OCI-LY3 (cell line): Measurements from ENCODE around the gene CFAP92.

Experiments
- H2AFZ ChIP-seq: fragments of 200-600, 300-600 bp; shearing (Covaris generic); 2 replicates; pipeline ENCODE4 v1.6.0; 2014; ENCODE audit warnings: antibody characterized with exemption, low read depth, low read length
- H3K27ac ChIP-seq: fragments of 200-600, 300-600 bp; sonication (generic); 2 replicates; pipeline ENCODE4 v1.5.1; 2014; ENCODE audit warnings: mild to moderate bottlenecking, low read length, moderate library complexity, mixed read lengths
- H3K27me3 ChIP-seq: fragments of 200-600, 300-600 bp; sonication (generic); 2 replicates; pipeline ENCODE4 v1.6.1; 2014; ENCODE audit warnings: low read depth, low read length, mixed read lengths
- H3K36me3 ChIP-seq: fragments of 200-600, 300-600 bp; sonication (generic); replicated peaks from 2 replicates; pipeline ENCODE3; 2014; ENCODE audit warnings: low read depth, low read length, mixed read lengths
- H3K4me1 ChIP-seq: fragments of 300-600, 200-600 bp; sonication (generic); 2 replicates; pipeline ENCODE4 v1.6.1; 2014; ENCODE audit warnings: low read length, mixed read lengths
- H3K4me2 ChIP-seq: fragments of 200-600, 300-600 bp; sonication (generic); 2 replicates; pipeline ENCODE4 v1.6.1; 2014; ENCODE audit warnings: low read length, mixed read lengths
- H3K4me3 ChIP-seq: fragments of 300-600, 200-600 bp; sonication (generic); 2 replicates; pipeline ENCODE4 v1.5.1; 2014; ENCODE audit warnings: antibody characterized with exemption, mild to moderate bottlenecking, low read length, moderate library complexity
- H3K79me2 ChIP-seq: fragments of 300-600, 200-600 bp; shearing (Covaris generic); 2 replicates; pipeline ENCODE4 v1.6.1; 2014; ENCODE audit warnings: mild to moderate bottlenecking, low read length, mixed read lengths
- H3K9ac ChIP-seq: fragments of 300-600, 200-600 bp; shearing (Covaris generic); 2 replicates; pipeline ENCODE4 v1.6.0; 2014; ENCODE audit warnings: mild to moderate bottlenecking, low read length, moderate library complexity
- H3K9me3 ChIP-seq: fragments of 200-600, 300-600 bp; shearing (Covaris generic); 2 replicates; pipeline ENCODE4 v1.6.1; 2014; ENCODE audit warnings: low read length, mixed read lengths; ENCODE audit not compliant: insufficient read depth
- H4K20me1 ChIP-seq: fragments of 200-600, 300-600 bp; sonication (generic); 2 replicates; pipeline ENCODE4 v1.6.1; 2016; ENCODE audit warnings: low read length, mixed read lengths; ENCODE audit not compliant: insufficient read depth
- CTCF ChIP-seq: fragments of 200-600, 300-600 bp; sonication (generic); IDR thresholded peaks from 2 replicates; pipeline ENCODE4 v1.5.1; 2014; ENCODE audit warnings: antibody characterized with exemption, low read length, low read depth
- EZH2phosphoT487 ChIP-seq: fragments of 200-600 bp; shearing (Covaris generic); IDR thresholded peaks from 2 replicates; pipeline ENCODE4 v1.6.1; 2018; ENCODE audit warnings: antibody characterized with exemption, mixed run types, low read depth

Gene CFAP92

GRCh38 chr3:129027544-129027880 is 33.6 kb upstream of the CFAP92 start:
- Histone ChIP-seq H3K27me3 (peaks cover 6% of the 10 kb centered on the region; the same call in 1 of the 2 replicates), H3K9me3 (no peaks in the 10 kb centered on the region), H2AFZ (peak overlapping the region; percentile 99), H3K36me3 (no peaks in the 10 kb centered on the region), H3K27ac (no peak overlapping the region), H3K4me2 (peak overlapping the region; percentile 91), H3K4me1 (peaks cover 10% of the 10 kb centered on the region), H4K20me1 (no peaks in the 10 kb centered on the region), H3K9ac (peak overlapping the region; percentile 81), H3K4me3 (peak overlapping the region; percentile 94), H3K79me2 (no peaks in the 10 kb centered on the region)
- no peak for TF ChIP-seq EZH2phosphoT487
- no peak for TF ChIP-seq CTCF

- H3K36me3 ChIP-seq = no peaks in the 10 kb centered on the region
- peaks cover 10% of the 10 kb centered on the region for H3K4me1 ChIP-seq
- no peak overlapping the region for H3K27ac ChIP-seq
- no peaks in the 10 kb centered on the region for H3K9me3 ChIP-seq
- H2AFZ ChIP-seq = peak overlapping the region; percentile 99
- TF ChIP-seq CTCF = peak; percentile 74
- TF ChIP-seq EZH2phosphoT487 = no peak
- peak overlapping the region; percentile 94 for H3K4me3 ChIP-seq
- peaks cover 6% of the 10 kb centered on the region; the same call in 1 of the 2 replicates for H3K27me3 ChIP-seq
- H4K20me1 ChIP-seq = no peaks in the 10 kb centered on the region
- no peaks in the 10 kb centered on the region for H3K79me2 ChIP-seq
- peak overlapping the region; percentile 91 for H3K4me2 ChIP-seq
- peak overlapping the region; percentile 81 for H3K9ac ChIP-seq
These were observed 33.1 kb upstream of the CFAP92 start for GRCh38 chr3:129026728-129027543.

- Histone ChIP-seq H3K27me3 (peaks cover 6% of the 10 kb centered on the region; the same call in 1 of the 2 replicates), H2AFZ (peak overlapping the region; percentile 96; the same call in 1 of the 2 replicates), H3K4me3 (peak overlapping the region; percentile 94), H3K27ac (no peak overlapping the region), H3K4me2 (peak overlapping the region; percentile 91), H3K4me1 (peaks cover 10% of the 10 kb centered on the region), H3K36me3 (no peaks in the 10 kb centered on the region), H4K20me1 (no peaks in the 10 kb centered on the region), H3K9me3 (no peaks in the 10 kb centered on the region), H3K9ac (no peak overlapping the region), H3K79me2 (no peaks in the 10 kb centered on the region)
- TF ChIP-seq CTCF = no peak
- TF ChIP-seq EZH2phosphoT487 = no peak
These were observed 32.0 kb upstream of the CFAP92 start for GRCh38 chr3:129025691-129026435.

- Histone ChIP-seq H4K20me1 (no peaks in the 10 kb centered on the region), H2AFZ (no peak overlapping the region), H3K4me1 (peaks cover 10% of the 10 kb centered on the region), H3K79me2 (no peaks in the 10 kb centered on the region), H3K9me3 (no peaks in the 10 kb centered on the region), H3K4me2 (no peak overlapping the region), H3K27ac (no peak overlapping the region), H3K27me3 (peaks cover 6% of the 10 kb centered on the region; the same call in 1 of the 2 replicates), H3K4me3 (no peak overlapping the region), H3K9ac (no peak overlapping the region), H3K36me3 (no peaks in the 10 kb centered on the region)
- TF ChIP-seq CTCF = no peak
- TF ChIP-seq EZH2phosphoT487 = no peak
These were observed 31.2 kb upstream of the CFAP92 start for GRCh38 chr3:129025108-129025507.
